ENCODE measurements around the gene CCNDBP1.

DNA sequence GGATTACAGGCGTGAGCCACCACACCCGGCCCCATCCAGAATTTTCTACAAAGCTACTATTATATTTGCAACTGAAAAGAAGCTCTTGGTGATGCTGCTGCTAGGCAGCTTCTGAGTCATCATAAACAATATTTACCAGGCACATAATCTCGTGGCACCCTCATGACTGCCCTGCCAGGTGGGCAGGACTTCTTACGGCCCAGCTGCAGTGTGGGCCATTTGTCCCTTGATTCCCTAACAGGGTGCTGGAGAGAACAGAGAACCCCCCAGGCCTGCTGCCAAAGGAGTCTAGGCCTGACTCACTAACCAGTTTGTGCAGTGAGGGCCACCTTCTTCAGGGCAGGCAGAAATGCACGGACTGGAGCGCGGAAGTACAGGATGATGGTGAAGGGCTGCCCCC, 30.8 kb downstream of the CCNDBP1 start:
- no peak for TF ChIP-seq CTCF (conservative IDR thresholded peaks at IDR 0.05; ENCODE audit: low read depth in 2 of 2)
- TF ChIP-seq POLR2AphosphoS5 (IDR thresholded peaks at IDR 0.05; ENCODE audit: low read depth), result no peak
- TF ChIP-seq EZH2 (IDR thresholded peaks at IDR 0.05; ENCODE audit: low read depth, unreplicated experiment), result no peak
